NCI-H1436 treated with DMSO at 0.1 percent for 48 hours (cell line): Measurements from ENCODE around the gene NBEA.
"Not testable (repeated sequence)": the region's sequence is repeated elsewhere in the genome, so short reads cannot be mapped to it uniquely, and the experiment has no call there.

ENCODE experiments used
- DNase-seq: peaks from one replicate; lab custom pipeline; 2025; lab: John Stamatoyannopoulos, UW

The NBEA gene

DNA sequence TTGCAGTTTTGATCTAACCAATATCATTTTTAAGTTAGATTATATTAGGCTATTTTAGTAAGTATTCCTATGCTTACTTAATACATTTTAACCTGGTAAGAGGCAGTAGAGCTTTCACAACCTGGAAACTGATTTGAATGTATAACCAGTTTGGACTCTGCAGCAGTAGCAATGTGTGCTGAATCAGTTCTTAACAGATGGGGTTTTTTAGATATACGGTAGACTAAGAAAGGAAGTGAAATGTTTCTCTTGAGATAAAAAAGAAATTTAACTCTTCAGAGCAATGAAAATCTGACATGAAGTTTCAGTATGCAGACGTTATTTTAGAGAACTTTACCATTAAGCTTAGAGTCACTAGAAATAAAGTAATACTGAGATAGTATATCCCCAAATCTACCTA, 2.7 kb downstream of the NBEA start:
- DNase-seq = no peak

- no peak for DNase-seq
Observed at GRCh38 chr13:34951528-34951927, 9.5 kb downstream of the NBEA start.

DNA sequence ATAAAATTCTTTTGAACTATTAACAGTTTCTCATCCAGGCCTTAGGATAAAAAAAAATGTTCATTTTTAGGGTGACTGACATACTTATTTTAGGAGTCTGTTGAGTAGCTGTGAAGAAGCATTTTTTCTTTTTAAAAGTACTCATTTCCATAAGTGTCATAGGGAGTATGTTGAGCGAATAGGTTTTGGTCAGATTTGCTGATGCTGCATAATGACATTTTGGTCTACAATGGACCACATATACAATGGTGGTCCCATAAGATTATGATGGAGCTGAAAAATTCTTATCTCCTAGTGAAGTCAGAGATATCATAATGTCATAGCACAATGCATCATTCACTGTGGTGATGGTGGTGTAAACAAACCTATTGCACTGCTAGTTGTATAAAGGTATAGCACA, 17.4 kb downstream of the NBEA start:
- no peak for DNase-seq

DNA sequence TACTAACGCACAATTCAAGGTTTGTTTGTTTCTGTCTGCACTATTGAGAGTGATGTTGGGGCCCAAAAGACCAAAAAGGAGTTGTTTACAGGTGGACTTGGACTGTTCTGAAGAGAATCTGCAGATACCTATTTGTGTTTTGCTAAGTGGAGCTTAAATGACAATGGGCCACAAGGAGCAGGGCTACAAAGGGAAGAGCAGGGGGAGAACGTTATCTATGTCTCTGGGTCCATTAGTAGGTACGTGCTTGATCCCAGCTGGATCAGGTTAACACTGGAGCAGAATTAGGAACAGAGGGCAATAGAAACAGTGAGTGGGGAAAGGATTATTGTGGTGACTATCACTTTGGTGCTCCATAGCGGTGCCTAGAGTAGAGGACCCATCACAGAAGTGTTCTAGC, 22.5 kb downstream of the NBEA start:
- DNase-seq = no peak

GRCh38 chr13:34967851-34968562, 25.9 kb downstream of the NBEA start:
- no peak for DNase-seq

GRCh38 chr13:34969539-34969938, 27.5 kb downstream of the NBEA start:
- not testable (repeated sequence) for DNase-seq

DNA sequence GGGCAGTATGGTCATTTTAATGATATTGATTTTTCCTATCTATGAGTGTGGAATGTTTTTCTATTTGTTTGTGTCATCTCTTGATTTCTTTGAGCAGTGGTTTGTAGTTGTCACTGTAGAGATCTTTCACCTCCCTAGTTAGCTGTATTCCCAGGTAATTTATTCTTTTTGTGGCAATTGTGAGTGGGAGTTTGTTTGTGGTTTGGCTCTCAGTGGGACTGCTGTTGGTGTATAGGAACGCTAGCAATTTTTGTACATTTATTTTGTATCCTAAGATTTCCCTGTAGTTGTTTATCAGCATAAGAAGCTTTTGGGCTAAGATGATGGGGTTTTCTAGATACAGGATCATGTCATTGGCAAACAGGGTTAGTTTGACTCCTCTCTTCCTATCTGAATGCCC, 28.9 kb downstream of the NBEA start:
- no peak for DNase-seq

- DNase-seq = no peak
Observed at GRCh38 chr13:34971473-34971872, 29.4 kb downstream of the NBEA start.

DNA sequence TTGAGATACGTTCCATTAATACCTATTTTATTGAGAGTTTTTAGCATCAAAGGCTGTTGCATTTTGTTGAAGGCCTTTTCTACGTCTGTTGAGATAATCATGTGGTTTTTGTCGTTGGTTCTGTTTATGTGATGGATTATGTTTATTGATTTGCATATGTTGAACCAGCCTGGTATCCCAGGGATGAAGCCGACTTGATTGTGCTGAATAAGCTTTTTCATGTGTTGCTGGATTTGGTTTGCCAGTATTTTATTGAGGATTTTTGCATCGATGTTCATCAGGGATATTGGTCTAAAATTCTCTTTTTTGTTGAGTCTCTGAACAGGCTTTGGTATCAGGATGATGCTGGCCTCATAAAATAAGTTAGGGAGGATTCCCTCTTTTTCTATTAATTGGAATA, 43.1 kb downstream of the NBEA start:
- DNase-seq = not testable (repeated sequence)

DNA sequence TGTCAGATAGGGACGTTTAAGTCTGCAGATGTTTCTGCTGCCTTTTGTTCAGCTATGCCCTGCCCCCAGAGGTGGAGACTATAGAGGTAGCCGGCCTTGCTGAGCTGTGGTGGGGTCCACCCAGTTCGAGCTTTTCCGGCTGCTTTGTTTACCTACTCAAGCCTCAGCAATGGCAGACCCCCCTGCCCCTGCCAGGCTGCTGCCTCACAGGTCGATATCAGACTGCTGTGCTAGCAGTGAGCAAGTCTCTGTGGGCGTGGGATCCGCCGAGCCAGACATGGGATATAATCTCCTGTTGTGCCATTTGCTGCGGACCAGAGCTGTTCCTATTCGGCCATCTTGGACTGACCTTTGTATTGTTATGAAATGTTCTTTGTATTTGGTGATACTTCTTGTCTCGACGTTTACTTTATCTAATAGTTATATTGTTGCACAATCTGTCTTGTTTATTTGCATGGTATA, 46.3 kb downstream of the NBEA start:
- DNase-seq = no peak

- DNase-seq = no peak
Observed at GRCh38 chr13:34990399-34991214, 48.5 kb downstream of the NBEA start.

- no peak for DNase-seq
Observed at GRCh38 chr13:34993470-34993869, 51.4 kb downstream of the NBEA start.

GRCh38 chr13:35003734-35004133, 61.7 kb downstream of the NBEA start:
- DNase-seq = not testable (repeated sequence)

DNA sequence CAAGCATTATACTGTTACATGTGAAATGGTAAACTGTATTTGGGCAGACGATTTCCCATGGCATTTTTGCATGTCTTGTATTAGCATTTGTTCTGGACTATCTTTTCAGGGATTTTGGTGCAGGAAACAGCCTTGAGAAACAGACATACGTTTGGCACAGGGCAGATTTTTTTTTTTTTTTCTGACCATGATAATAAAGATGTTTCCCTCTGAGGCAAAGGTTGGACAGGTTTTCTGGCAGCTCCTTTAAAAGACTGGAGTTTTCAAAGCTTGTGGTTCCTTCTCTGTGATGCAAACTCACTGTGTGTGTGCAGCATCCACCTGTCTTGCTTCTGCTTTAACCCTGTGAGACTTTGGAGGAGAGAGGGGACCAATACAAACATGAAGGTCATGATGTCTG, 63.0 kb downstream of the NBEA start:
- no peak for DNase-seq

DNA sequence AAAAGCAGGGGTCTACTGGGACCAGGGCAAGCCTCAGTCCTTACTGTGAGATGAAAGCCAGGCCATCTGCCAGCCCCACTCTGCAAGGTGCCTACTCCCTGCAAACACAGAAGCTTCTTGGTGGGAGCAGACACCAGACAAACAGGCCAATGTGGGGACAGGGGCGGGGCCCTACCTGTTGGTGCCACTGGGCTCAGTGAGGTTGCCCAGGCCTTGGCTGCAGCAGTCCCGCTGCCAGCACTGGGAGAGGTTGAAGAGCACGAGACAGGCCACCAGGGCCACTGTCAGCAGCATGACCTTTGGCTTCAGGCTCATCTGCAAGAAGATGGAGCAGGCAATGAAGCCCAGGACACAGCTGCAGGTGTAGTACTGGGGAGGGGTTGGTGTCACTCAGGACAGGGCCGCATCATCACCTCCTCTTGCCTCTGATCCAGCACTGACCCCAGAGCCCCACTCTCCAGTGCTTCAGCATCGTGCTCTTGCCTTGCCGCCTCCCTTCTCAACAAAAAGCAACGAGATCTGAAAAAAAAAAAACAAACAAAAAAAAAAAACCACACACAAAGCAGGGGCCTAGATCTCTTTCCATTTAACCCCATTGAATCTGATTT, 72.6 kb downstream of the NBEA start:
- DNase-seq = no peak

DNA sequence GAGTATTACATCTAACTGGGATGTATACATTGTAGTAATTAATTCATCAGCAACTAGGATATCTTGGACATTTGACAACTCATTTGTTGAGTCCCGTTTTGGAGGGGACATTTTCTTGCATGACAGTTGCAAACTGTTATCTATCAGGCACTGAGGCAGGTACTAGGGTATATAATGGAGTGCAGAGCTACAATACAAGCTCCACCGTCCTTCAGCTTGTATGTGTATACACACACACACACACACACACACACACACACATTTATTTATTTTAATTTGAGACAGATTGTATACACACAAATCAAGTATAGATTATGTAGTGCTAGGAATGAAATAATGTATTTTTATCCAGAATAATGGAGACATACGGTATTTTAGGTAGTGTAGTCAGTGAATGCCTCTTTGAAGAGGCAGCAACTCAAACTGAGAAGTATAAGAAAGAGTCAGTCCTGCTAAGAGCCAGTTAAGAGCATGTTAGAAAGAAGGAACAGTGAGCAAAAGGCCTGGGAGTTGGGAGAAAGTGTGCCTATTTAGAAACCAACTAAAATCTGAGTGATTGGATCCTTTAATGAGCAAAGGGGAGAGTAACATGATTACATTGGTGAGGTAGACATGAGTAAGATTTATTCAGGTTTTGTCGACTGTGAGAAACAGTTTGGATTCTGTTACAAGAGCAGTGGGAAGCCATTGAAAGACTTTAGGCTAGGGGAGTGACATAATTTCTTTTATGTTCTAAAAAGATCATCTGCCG, 74.5 kb downstream of the NBEA start:
- no peak for DNase-seq

DNA sequence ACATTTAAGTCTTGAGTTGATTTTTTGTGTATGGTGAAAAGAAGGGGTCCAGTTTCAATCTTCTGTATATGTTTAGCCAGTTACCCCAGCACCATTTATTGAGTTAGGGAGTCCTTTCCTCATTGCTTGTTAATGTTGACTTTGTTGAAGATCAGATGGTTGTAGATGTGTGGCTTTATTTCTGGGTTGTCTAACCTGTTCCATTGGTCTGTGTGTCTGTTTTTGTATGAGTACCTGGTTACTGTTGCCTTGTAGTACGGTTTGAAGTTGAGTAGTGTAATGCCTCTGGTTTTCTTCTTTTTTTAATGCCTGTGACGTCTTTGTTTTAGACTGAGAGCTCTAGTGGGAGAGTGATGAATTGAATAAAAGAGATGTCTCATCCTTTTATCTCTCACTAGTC, 83.2 kb downstream of the NBEA start:
- no peak for DNase-seq

- no peak for DNase-seq
Observed at GRCh38 chr13:35028338-35028867, 86.3 kb downstream of the NBEA start.

DNA sequence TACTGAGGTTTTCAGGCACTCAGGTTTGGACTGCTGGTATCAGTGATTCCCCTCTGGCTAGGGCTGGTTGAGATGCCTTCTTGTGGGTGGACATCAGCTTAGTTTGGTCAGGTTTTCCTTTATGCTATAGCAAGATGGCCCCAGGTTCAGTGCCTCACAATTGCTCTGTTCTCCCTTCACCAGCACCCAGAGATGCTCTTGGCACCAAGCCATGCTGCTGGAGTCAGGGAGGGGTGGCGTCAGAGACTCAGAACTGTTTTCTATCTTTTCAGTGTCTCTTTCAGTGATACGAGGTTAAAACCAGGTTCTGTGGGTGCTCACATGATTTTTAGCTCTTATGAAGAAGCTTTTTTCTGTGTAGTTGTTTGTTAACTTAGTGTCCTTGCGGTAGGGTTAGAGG, 96.9 kb downstream of the NBEA start:
- DNase-seq = no peak

- no peak for DNase-seq
Observed at GRCh38 chr13:35046587-35046986, 104.5 kb downstream of the NBEA start.

DNA sequence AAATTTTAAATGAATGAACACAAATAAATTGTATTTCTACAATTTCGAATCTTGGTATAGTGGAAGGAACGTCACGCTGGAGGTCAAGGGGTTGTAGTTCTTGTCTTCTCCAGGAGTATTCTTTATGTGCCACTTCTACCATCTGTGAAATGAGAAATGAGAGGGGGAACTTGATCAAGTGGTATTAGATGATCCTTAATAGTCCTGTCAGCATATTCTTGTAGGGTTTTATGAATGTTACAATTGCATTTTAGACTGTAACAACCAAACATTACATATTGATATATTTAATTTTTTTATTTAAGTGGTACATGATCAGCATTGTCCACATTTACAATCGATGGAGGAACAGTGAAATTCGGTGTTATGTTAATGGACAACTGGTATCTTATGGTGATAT, 113.6 kb downstream of the NBEA start:
- no peak for DNase-seq

GRCh38 chr13:35057858-35058257, 115.8 kb downstream of the NBEA start:
- DNase-seq = no peak
